ENCODE results near the gene PLCB3. TPM values are rescaled to one million over a fixed set of nuclear protein-coding genes. Genes with fewer than 3 reads are reported as not detected.

Gene PLCB3
- total and polyA plus RNA-seq, 2 donors (not counting 3 experiments of a cell fraction or from before 2014, with no cell fraction given): 32.3 to 61.1 TPM

DNA sequence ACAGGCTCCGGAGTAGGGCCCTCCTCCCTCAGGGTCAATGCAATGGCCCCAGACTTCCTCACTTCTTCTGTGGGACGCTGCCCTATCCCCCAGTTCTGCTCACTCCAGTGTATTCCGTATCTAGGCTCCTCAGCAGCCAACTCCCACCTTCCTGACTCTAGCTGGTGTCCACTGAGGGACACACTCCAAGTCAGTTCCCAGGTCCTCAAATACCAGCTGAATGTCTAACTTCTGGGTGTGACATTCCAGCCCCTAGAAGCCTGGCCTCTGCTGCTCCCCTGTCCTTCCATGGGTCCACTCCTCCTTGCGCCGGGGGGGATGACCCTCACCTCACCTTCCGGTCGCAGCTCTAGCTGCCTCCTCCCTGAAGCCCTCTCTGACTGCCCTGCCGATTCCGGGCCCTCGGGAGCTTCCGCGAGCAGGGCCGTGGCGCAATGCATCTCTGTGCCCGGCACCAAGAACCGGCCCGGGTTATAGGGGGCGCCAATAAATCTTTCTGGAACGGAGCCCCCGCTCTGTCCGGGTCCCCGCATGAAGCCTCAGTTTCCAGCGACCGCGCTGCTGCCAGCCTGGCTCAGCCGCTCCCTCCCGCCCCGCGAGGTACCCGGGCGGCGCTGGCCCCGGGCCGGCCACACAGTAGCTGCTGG is 17.7 kb downstream of the PLCB3 start:
- Histone ChIP-seq H3K36me3 (ENCODE audit: control insufficient read depth in 2 of 2, extremely low read depth in 1 of 2, insufficient read depth in 2 of 2, low read length in 2 of 2) (peaks cover 0 to 13% of the 10 kb centered on the region in 2 experiments), H3K4me3 (replicated peaks in 1 of 3; ENCODE audit: insufficient read depth in 1 of 3, low read depth in 1 of 3, low read length in 3 of 3) (peak overlapping the region in 2 of 3 experiments; percentile 34 to 45), H3K4me1 (ENCODE audit: control insufficient read depth, extremely low read depth, insufficient read depth, low read length) (peaks cover 38% of the 10 kb centered on the region), H3K27ac (ENCODE audit: insufficient read depth, low read depth, low read length) (peak overlapping the region; percentile 76), H4K20me1 (replicated peaks; ENCODE audit: control insufficient read depth, extremely low read depth, insufficient read depth, low read length) (no peaks in the 10 kb centered on the region), H3K9me1 (replicated peaks; ENCODE audit: control insufficient read depth, extremely low read depth, insufficient read depth, low read length) (no peaks in the 10 kb centered on the region), H3K9me3 (replicated peaks; ENCODE audit: control insufficient read depth, insufficient read depth, low read length) (no peaks in the 10 kb centered on the region), H3K79me2 (ENCODE audit: control insufficient read depth, insufficient read depth, low read length) (no peaks in the 10 kb centered on the region), H3K9ac (replicated peaks; ENCODE audit: extremely low read depth, insufficient read depth, low read length) (peak overlapping the region; percentile 76), H3K4me2 (ENCODE audit: insufficient read depth, low read length) (peak overlapping the region; percentile 43), H3K27me3 (ENCODE audit: control insufficient read depth in 2 of 2, insufficient read depth in 2 of 2, low read length in 2 of 2) (no peaks in the 10 kb centered on the region), H2AFZ (ENCODE audit: low read depth, low read length) (no peak overlapping the region)
- intact Hi-C loops (cut with micrococcal nuclease): loop anchor here (1.0 to 2.0 kb wide), 3 partner anchors 18 to 510 kb away; partner anchors contain the start of genes PLCB3 and SF1
- no TSS peak for BruUV-seq (replicated peaks)
- POLR2A ChIA-PET: interaction anchor here (1.2 to 2.6 kb wide), 4 partner anchors 15 to 63 kb away, joined by 3 to 10 read pairs (median 4); partner anchors contain the start of genes FERMT3, FKBP2 and PPP1R14B
- dilution Hi-C loops (cut with MboI; ENCODE audit: extremely low pct_ligation_motif_present, low sequenced_read_pairs): no loop called here
- TF ChIP-seq JUN (IDR thresholded peaks at IDR 0.05; ENCODE audit: borderline replicate concordance, insufficient read depth, insufficient read length, low read depth) (no peak), POLR2A (IDR thresholded peaks at IDR 0.05; ENCODE audit: low read depth, low read length) (peak; percentile 14)
- CTCF ChIA-PET: interaction anchor here (0.7 to 5.6 kb wide), 13 partner anchors 11 to 86 kb away, joined by 3 to 60 read pairs (median 5); partner anchors contain the start of genes BAD, CATSPERZ, FERMT3 and PLCB3
- DNase-seq (ENCODE audit: low read depth, low spot score) (no peak), FAIRE-seq (peak; percentile 92)

- H3K4me1 ChIP-seq (ENCODE audit: control insufficient read depth, extremely low read depth, insufficient read depth, low read length): peaks cover 38% of the 10 kb centered on the region
- peak overlapping the region; percentile 43 for H3K4me2 ChIP-seq (ENCODE audit: insufficient read depth, low read length)
- dilution Hi-C loops (cut with MboI; ENCODE audit: extremely low pct_ligation_motif_present, low sequenced_read_pairs) (no loop called here), intact Hi-C loops (cut with micrococcal nuclease) (loop anchor here (1.0 to 2.0 kb wide), 8 partner anchors 16 to 509 kb away; partner anchors contain the start of genes DNAJC4, ESRRA, GPR137 and PLCB3)
- ChIA-PET CTCF (interaction anchor here (0.9 to 5.6 kb wide), 9 partner anchors 11 to 85 kb away, joined by 3 to 60 read pairs (median 5); partner anchors contain the start of genes CATSPERZ, FERMT3, PLCB3 and PPP1R14B), POLR2A (interaction anchor here (1.0 to 2.6 kb wide), 2 partner anchors 24 to 28 kb away, joined by 3 to 10 read pairs; partner anchors contain the start of gene PPP1R14B)
- H3K27ac ChIP-seq (ENCODE audit: insufficient read depth, low read depth, low read length): peak overlapping the region; percentile 76
- H3K79me2 ChIP-seq (ENCODE audit: control insufficient read depth, insufficient read depth, low read length): no peaks in the 10 kb centered on the region
- peak; percentile 99 for FAIRE-seq
- no peaks in the 10 kb centered on the region for H4K20me1 ChIP-seq (replicated peaks; ENCODE audit: control insufficient read depth, extremely low read depth, insufficient read depth, low read length)
- H3K9ac ChIP-seq (replicated peaks; ENCODE audit: extremely low read depth, insufficient read depth, low read length): peak overlapping the region; percentile 76
- H3K9me1 ChIP-seq (replicated peaks; ENCODE audit: control insufficient read depth, extremely low read depth, insufficient read depth, low read length): no peaks in the 10 kb centered on the region
- TSS peak; percentile 30 for BruUV-seq (replicated peaks)
- peak; percentile 100 for DNase-seq (ENCODE audit: low read depth, low spot score)
- H2AFZ ChIP-seq (ENCODE audit: low read depth, low read length): peak overlapping the region; percentile 9
- H3K4me3 ChIP-seq (replicated peaks in 1 of 3; ENCODE audit: insufficient read depth in 1 of 3, low read depth in 1 of 3, low read length in 3 of 3): peak overlapping the region in 2 of 3 experiments; percentile 58 to 66
- TF ChIP-seq EZH2 (IDR thresholded peaks at IDR 0.05; ENCODE audit: borderline replicate concordance, low read depth, low read length, severe bottlenecking) (no peak), GATA2 (IDR thresholded peaks at IDR 0.05; ENCODE audit: insufficient read depth, insufficient read length, low read depth, low read length) (no peak), POLR2AphosphoS5 (IDR thresholded peaks at IDR 0.05; ENCODE audit: insufficient read depth, low read depth, low read length) (peak; percentile 92), POLR2A (IDR thresholded peaks at IDR 0.05; ENCODE audit: low read depth, low read length) (peak; percentile 73), MYC (IDR thresholded peaks at IDR 0.05; ENCODE audit: low read depth, low read length) (no peak)
- no peaks in the 10 kb centered on the region for H3K9me3 ChIP-seq (replicated peaks; ENCODE audit: control insufficient read depth, insufficient read depth, low read length)
- peaks cover 0 to 13% of the 10 kb centered on the region in 2 experiments for H3K36me3 ChIP-seq (ENCODE audit: control insufficient read depth in 2 of 2, extremely low read depth in 1 of 2, insufficient read depth in 2 of 2, low read length in 2 of 2)
- H3K27me3 ChIP-seq (ENCODE audit: control insufficient read depth in 2 of 2, insufficient read depth in 2 of 2, low read length in 2 of 2): no peaks in the 10 kb centered on the region
Measured at GRCh38 chr11:64269540-64270220, 18.4 kb downstream of the PLCB3 start.

Measured in endothelial cell of umbilical vein (primary cell).